ENCODE measurements around the gene ZNF527.

- TF ChIP-seq CTCF (IDR thresholded peaks at IDR 0.05; ENCODE audit: insufficient read depth, low read length) (no peak), POLR2AphosphoS5 (IDR thresholded peaks at IDR 0.05; ENCODE audit: low read depth) (no peak)
These were observed 24.8 kb upstream of the ZNF527 start for GRCh38 chr19:37346091-37346490.
